ENCODE data around the gene HPCAL1. TPM values are rescaled to one million over a fixed set of nuclear protein-coding genes. Genes with fewer than 3 reads are reported as not detected.

Gene HPCAL1
- total RNA-seq, 1 experiment from 2014 or later, result 273 TPM

GRCh38 chr2:10336283-10336682, 33.6 kb downstream of the HPCAL1 start:
- DNase-seq (ENCODE audit: low read depth), result no peak

- no peak for DNase-seq (ENCODE audit: low read depth)
Measured at GRCh38 chr2:10337449-10338269, 35.0 kb downstream of the HPCAL1 start.

GRCh38 chr2:10338270-10339188, 35.8 kb downstream of the HPCAL1 start:
- DNase-seq (ENCODE audit: low read depth), result no peak

GRCh38 chr2:10339647-10340592, 37.2 kb downstream of the HPCAL1 start:
- no peak for DNase-seq (ENCODE audit: low read depth)

- no peak for DNase-seq (ENCODE audit: low read depth)
Measured at GRCh38 chr2:10340593-10340975, 37.9 kb downstream of the HPCAL1 start.

GRCh38 chr2:10341193-10341592, 38.5 kb downstream of the HPCAL1 start:
- DNase-seq (ENCODE audit: low read depth), result no peak

- no peak for DNase-seq (ENCODE audit: low read depth)
Measured at GRCh38 chr2:10342245-10342951, 39.7 kb downstream of the HPCAL1 start.

GRCh38 chr2:10343191-10343590, 40.5 kb downstream of the HPCAL1 start:
- DNase-seq (ENCODE audit: low read depth), result no peak

- no peak for DNase-seq (ENCODE audit: low read depth)
Measured at GRCh38 chr2:10343658-10344057, 41.0 kb downstream of the HPCAL1 start.

- no peak for DNase-seq (ENCODE audit: low read depth)
Measured at GRCh38 chr2:10344105-10345066, 41.7 kb downstream of the HPCAL1 start.

GRCh38 chr2:10345126-10345525, 42.4 kb downstream of the HPCAL1 start:
- no peak for DNase-seq (ENCODE audit: low read depth)

- peak; percentile 44 for DNase-seq (ENCODE audit: low read depth)
Measured at GRCh38 chr2:10345813-10346212, 43.1 kb downstream of the HPCAL1 start.

GRCh38 chr2:10346929-10347561, 44.3 kb downstream of the HPCAL1 start:
- no peak for DNase-seq (ENCODE audit: low read depth)

- no peak for DNase-seq (ENCODE audit: low read depth)
Measured at GRCh38 chr2:10347562-10347948, 44.9 kb downstream of the HPCAL1 start.

- DNase-seq (ENCODE audit: low read depth), result no peak
Measured at GRCh38 chr2:10348891-10349290, 46.2 kb downstream of the HPCAL1 start.

- no peak for DNase-seq (ENCODE audit: low read depth)
Measured at GRCh38 chr2:10350761-10351160, 48.1 kb downstream of the HPCAL1 start.

- no peak for DNase-seq (ENCODE audit: low read depth)
Measured at GRCh38 chr2:10352361-10352760, 49.7 kb downstream of the HPCAL1 start.

- no peak for DNase-seq (ENCODE audit: low read depth)
Measured at GRCh38 chr2:10352972-10353371, 50.3 kb downstream of the HPCAL1 start.

GRCh38 chr2:10353931-10354330, 51.2 kb downstream of the HPCAL1 start:
- no peak for DNase-seq (ENCODE audit: low read depth)

All from RPMI7951 (cell line).